ENCODE data around the gene GNA15.
"Not testable (repeated sequence)": the region's sequence is repeated elsewhere in the genome, so short reads cannot be mapped to it uniquely, and the experiment has no call there.

GNA15 gene

GRCh38 chr19:3167533-3168272 lies 31.9 kb downstream of the GNA15 start:
- no peak for DNase-seq

GRCh38 chr19:3171894-3172672 lies 36.2 kb downstream of the GNA15 start:
- DNase-seq = no peak

GRCh38 chr19:3172673-3173000 lies 36.8 kb downstream of the GNA15 start:
- not testable (repeated sequence) for DNase-seq

GRCh38 chr19:3175781-3176714 lies 40.2 kb downstream of the GNA15 start:
- DNase-seq = no peak

- no peak for DNase-seq
These were observed 41.1 kb downstream of the GNA15 start for GRCh38 chr19:3176715-3177501.

- DNase-seq = no peak
These were observed 42.6 kb downstream of the GNA15 start, which contains the start of gene S1PR4 for GRCh38 chr19:3178377-3178972. S1PR4 (plus strand) TSS chr19:3178769; CDS start chr19:3178793, 24 bp downstream.

GRCh38 chr19:3178973-3179738 lies 43.3 kb downstream of the GNA15 start:
- DNase-seq = no peak

- DNase-seq = no peak
These were observed 44.0 kb downstream of the GNA15 start for GRCh38 chr19:3179739-3180293.

GRCh38 chr19:3183721-3184641 lies 48.1 kb downstream of the GNA15 start:
- no peak for DNase-seq

- DNase-seq = peak in 36 of 56 donors; percentile 57 to 94 (median 80)
These were observed 49.1 kb downstream of the GNA15 start for GRCh38 chr19:3184847-3185460.

GRCh38 chr19:3185461-3186159 lies 49.8 kb downstream of the GNA15 start, which contains the start of gene NCLN:
NCLN (plus strand) TSS chr19:3185930; CDS start chr19:3186031, 101 bp downstream.
- DNase-seq = peak; percentile 76 to 99 (median 95)

GRCh38 chr19:3186160-3186688 lies 50.4 kb downstream of the GNA15 start:
- no peak for DNase-seq

- DNase-seq = no peak
These were observed 51.2 kb downstream of the GNA15 start for GRCh38 chr19:3186891-3187661.

GRCh38 chr19:3187662-3188511 lies 52.1 kb downstream of the GNA15 start:
- no peak for DNase-seq

Measured in amygdala (tissue), 56 donors.